Gastrocnemius medialis (tissue), 4 donors: ENCODE results near the gene MYLK. TPM values are rescaled to one million over a fixed set of nuclear protein-coding genes. Genes with fewer than 3 reads are reported as not detected.
"Not testable (repeated sequence)": the region's sequence is repeated elsewhere in the genome, so short reads cannot be mapped to it uniquely, and the experiment has no call there.

Source experiments
- ATAC-seq, 2 donors: fragments of 150-250 bp; one replicate each; pipeline ENCODE4 v1.9.1; 2016
- DNase-seq, 2 donors: peaks; one replicate each; pipeline ENCODE4 v3.0.0-alpha.2; 2019
- H3K27ac ChIP-seq, 4 donors: fragments of 200-600 bp; sonication (generic); 1 replicate in 1 of 4; 2 replicates in 3 of 4; pipeline ENCODE4 v1.5.1; 2016 to 2018; ENCODE audit warnings: mild to moderate bottlenecking in 2 of 4, moderate library complexity in 1 of 4
- H3K27me3 ChIP-seq, 3 donors: fragments of 200-600 bp; sonication (generic) in 2 of 3; 1 replicate in 1 of 3; 2 replicates in 2 of 3; pipeline versions ENCODE4 v1.5.1 to v1.6.0; 2016 to 2019; ENCODE audit warnings: mild to moderate bottlenecking in 1 of 3, moderate library complexity in 1 of 3
- H3K36me3 ChIP-seq, 2 donors: fragments of 200-600 bp; sonication (generic) in 1 of 2; one replicate each; pipeline ENCODE4 v1.5.1; 2017 to 2018
- H3K4me1 ChIP-seq, 2 donors: fragments of 200-600 bp; sonication (generic) in 1 of 2; one replicate each; pipeline ENCODE4 v1.5.1; 2016 to 2017; ENCODE audit warnings: mild to moderate bottlenecking in 2 of 2
- H3K4me3 ChIP-seq, 4 donors: fragments of 200-600 bp; sonication (generic) in 3 of 4; 1 replicate in 1 of 4; 2 replicates in 3 of 4; pipeline ENCODE4 v1.5.1; 2016 to 2019; ENCODE audit warnings: mild to moderate bottlenecking in 2 of 4
- H3K9me3 ChIP-seq, 3 donors: fragments of 200-600 bp; sonication (generic) in 2 of 3; 1 replicate in 1 of 3; 2 replicates in 2 of 3; pipeline ENCODE4 v1.5.1; 2016 to 2019
- POLR2A ChIP-seq, 2 donors: fragments of 450-650 bp; IDR thresholded peaks; one replicate each; pipeline ENCODE4 v1.6.1; 2017; ENCODE audit warnings: antibody characterized with exemption in 2 of 2, mild to moderate bottlenecking in 2 of 2, moderate library complexity in 2 of 2
- in situ Hi-C, 4 donors: fragments of 200-750 bp; cut with MboI; loops; one replicate each; pipeline versions ENCODE4 v1.15.0 to v1.8.0; 2017; ENCODE audit warnings: low sequenced_read_pairs in 4 of 4
- intact Hi-C: fragments of 100-400 bp; cut with DNase I; formaldehyde crosslinking; loops from one replicate; pipeline ENCODE4 v1.15.1; 2023; ENCODE audit warnings: low total_unique reads
- total RNA-seq, 4 donors: library from RNA; depleted of rRNA; stranded (reverse); fragments of >200 nt; gene quantifications; one replicate each; pipeline versions ENCODE4 v1.1.0 to v1.2.3, GENCODE V29; 2016
- TF ChIP-seq, protein P1 (sequence below), 5 experiments: fragments of 450-650 bp in 3 of 5; fragments of 200-600 bp in 2 of 5; sonication (generic) in 2 of 5; IDR thresholded peaks in 4 of 5; conservative IDR thresholded peaks in 1 of 5; 1 replicate in 4 of 5; 2 replicates in 1 of 5; pipeline ENCODE4 v1.5.1; 2016 to 2019; ENCODE audit warnings: antibody characterized with exemption in 5 of 5, mild to moderate bottlenecking in 3 of 5, moderate library complexity in 3 of 5

Gene MYLK
- total RNA-seq, 4 donors from 2014 or later, result 5.6 to 19.6 (median 8.8) TPM

DNA sequence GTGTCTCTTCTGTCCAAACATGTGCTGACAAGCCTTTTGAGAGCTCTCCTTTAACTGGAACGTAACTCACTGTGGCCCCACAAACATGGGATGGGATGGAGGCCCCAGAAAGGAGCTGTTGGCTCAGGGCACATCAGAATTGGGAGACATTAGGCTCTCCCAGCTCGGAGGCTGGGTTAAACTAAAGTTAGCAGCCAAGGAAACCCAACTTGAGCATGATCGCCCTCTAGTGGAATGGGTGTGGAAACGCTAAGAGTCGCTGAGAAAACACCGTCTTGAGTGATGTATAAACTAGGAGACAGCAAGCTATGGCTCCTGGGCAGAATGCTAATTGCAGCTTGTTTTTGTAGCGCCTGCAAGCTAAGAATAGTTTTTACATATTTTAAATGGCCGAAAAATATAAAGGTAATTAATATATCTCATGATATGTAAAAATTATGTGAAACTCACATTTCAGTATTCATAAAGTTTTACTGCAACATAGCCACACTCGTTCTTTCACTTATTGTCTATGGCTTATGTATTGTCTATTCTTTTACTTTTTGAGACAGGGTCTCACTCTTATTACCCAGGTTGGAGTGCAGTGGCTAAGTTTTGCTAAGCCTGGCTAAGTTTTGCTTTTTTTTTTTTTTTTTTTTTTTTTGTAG, 160.5 kb downstream of the MYLK start:
- no peaks in the 10 kb centered on the region for H3K9me3 ChIP-seq
- no peak for TF ChIP-seq POLR2A (IDR thresholded peaks at IDR 0.05)
- TF ChIP-seq, protein P1, sequence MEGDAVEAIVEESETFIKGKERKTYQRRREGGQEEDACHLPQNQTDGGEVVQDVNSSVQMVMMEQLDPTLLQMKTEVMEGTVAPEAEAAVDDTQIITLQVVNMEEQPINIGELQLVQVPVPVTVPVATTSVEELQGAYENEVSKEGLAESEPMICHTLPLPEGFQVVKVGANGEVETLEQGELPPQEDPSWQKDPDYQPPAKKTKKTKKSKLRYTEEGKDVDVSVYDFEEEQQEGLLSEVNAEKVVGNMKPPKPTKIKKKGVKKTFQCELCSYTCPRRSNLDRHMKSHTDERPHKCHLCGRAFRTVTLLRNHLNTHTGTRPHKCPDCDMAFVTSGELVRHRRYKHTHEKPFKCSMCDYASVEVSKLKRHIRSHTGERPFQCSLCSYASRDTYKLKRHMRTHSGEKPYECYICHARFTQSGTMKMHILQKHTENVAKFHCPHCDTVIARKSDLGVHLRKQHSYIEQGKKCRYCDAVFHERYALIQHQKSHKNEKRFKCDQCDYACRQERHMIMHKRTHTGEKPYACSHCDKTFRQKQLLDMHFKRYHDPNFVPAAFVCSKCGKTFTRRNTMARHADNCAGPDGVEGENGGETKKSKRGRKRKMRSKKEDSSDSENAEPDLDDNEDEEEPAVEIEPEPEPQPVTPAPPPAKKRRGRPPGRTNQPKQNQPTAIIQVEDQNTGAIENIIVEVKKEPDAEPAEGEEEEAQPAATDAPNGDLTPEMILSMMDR (IDR thresholded peaks at IDR 0.05 in 4 of 5, conservative IDR thresholded peaks at IDR 0.05 in 1 of 5), result peak; percentile 53 to 74 (median 61)
- DNase-seq (peak in 1 of 2 donors; percentile 34), ATAC-seq (peak in 1 of 2 donors; percentile 73)
- H3K36me3 ChIP-seq, result no peaks in the 10 kb centered on the region
- H3K4me1 ChIP-seq, result peaks cover 0 to 3% of the 10 kb centered on the region in 2 donors
- H3K4me3 ChIP-seq, result no peak overlapping the region
- intact Hi-C loops, result no loop called here
- in situ Hi-C loops, result no loop called here
- H3K27me3 ChIP-seq, result no peaks in the 10 kb centered on the region
- no peak overlapping the region for H3K27ac ChIP-seq

DNA sequence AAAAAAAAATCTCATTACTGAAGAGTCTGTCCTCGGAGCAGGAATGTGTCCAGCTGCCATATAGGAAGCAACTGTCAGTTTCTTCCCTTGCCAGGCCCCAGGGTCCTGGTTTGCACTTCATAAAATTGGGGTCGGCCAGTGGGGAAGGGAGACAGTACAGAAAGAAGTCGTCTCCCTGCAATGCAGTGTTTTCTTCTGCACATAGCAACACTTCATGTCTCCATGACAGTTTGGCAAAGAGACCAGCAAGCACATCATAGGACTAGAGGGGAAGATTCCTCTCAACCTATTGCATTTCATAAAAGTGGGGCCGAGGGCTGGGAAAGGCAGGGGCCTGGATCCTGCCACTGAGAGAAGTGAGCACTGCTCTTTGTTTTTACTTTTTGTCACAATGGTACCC, 161.1 kb downstream of the MYLK start:
- intact Hi-C loops, result no loop called here
- no peak overlapping the region for H3K27ac ChIP-seq

DNA sequence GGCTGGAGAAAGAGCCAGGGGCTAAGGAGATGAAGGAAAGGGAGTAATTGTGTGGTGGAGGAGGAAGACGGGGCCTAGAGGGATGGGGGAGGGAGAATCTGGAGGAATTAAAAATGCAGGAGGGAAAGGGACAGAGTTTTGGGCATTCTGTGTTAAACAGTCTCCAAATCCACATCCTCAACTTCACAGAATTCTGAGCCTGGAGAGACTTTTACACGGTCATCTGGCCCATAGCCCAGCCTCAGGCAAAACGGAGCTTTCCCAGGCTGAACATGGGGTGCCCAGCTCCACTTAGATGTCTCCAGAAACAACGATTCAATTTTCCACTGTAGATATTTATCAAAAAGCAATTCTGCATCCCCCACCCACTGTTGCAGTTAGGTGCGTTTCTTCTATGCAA, 161.7 kb downstream of the MYLK start:
- intact Hi-C loops, result no loop called here
- ATAC-seq (no peak), DNase-seq (no peak)
- no peaks in the 10 kb centered on the region for H3K36me3 ChIP-seq
- in situ Hi-C loops, result no loop called here
- TF ChIP-seq POLR2A (IDR thresholded peaks at IDR 0.05), result no peak
- TF ChIP-seq, protein P1 (IDR thresholded peaks at IDR 0.05 in 4 of 5, conservative IDR thresholded peaks at IDR 0.05 in 1 of 5), result no peak
- H3K4me1 ChIP-seq, result peaks cover 0 to 3% of the 10 kb centered on the region in 2 donors
- no peak overlapping the region for H3K27ac ChIP-seq
- no peak overlapping the region for H3K4me3 ChIP-seq
- no peaks in the 10 kb centered on the region for H3K27me3 ChIP-seq
- H3K9me3 ChIP-seq, result no peaks in the 10 kb centered on the region

More for the DNA sequence above, 161.1 kb downstream of the MYLK start:
- no peak for TF ChIP-seq POLR2A (IDR thresholded peaks at IDR 0.05)
- TF ChIP-seq, protein P1 (IDR thresholded peaks at IDR 0.05 in 4 of 5, conservative IDR thresholded peaks at IDR 0.05 in 1 of 5), result no peak
- ATAC-seq (no peak), DNase-seq (no peak)
- H3K36me3 ChIP-seq, result no peaks in the 10 kb centered on the region
- no peak overlapping the region for H3K4me3 ChIP-seq
- H3K4me1 ChIP-seq, result peaks cover 0 to 3% of the 10 kb centered on the region in 2 donors
- in situ Hi-C loops, result no loop called here
- H3K9me3 ChIP-seq, result no peaks in the 10 kb centered on the region
- no peaks in the 10 kb centered on the region for H3K27me3 ChIP-seq

DNA sequence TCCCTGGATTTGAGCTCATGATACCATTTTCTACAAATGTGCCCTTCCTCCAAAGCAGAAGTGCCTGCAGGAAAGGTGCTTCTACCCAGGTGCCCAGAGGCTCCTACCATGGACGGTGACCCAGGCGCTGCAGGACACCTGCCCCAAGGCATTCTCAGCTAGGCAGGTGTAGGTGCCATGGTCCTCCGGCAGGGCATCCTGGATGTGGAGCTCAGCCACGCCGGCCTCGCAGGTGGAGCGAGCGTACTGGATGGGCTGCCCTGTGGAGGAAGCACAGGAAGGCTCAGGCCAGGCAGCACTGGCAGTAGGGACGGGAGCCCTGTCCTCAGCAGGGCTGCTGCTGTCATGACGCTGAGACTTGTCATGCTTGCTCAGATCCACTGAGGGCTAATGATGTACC, 162.1 kb downstream of the MYLK start:
- Histone ChIP-seq H3K36me3 (no peaks in the 10 kb centered on the region), H3K4me3 (no peak overlapping the region), H3K27ac (no peak overlapping the region), H3K4me1 (peaks cover 0 to 3% of the 10 kb centered on the region in 2 donors), H3K27me3 (no peaks in the 10 kb centered on the region), H3K9me3 (no peaks in the 10 kb centered on the region)
- DNase-seq (no peak), ATAC-seq (no peak)
- in situ Hi-C loops (no loop called here), intact Hi-C loops (no loop called here)
- TF ChIP-seq POLR2A (IDR thresholded peaks at IDR 0.05), result no peak
- TF ChIP-seq, protein P1 (IDR thresholded peaks at IDR 0.05 in 4 of 5, conservative IDR thresholded peaks at IDR 0.05 in 1 of 5), result no peak

DNA sequence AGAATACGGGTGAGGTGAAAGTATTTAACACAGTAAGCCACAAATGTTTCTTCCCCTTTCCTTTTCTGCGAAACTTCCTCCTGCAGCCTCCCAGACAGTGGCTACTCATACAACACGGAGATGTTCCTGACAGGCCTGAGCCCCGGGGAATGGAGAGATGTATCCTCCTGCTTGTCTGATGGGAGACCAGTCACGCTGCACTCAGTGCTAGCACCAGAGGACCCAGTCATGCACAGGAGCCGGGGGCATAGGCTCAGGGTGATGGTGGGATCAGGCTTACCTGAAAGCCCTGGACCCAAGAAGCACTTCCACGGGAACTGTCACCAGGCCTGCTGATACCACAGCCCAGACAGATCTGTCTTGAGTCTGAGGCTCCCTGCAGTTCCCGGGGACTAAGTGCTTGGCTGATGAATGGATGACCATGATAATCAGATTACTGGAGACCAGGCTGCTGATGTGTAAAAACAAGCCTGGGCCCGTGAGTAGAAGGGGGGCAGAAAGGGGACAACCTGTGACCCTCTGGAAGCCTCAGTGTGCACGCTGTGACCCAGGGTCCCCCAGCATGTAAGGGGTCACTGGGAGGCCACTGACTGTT, 162.9 kb downstream of the MYLK start:
- H3K9me3 ChIP-seq, H3K27me3 ChIP-seq, H3K36me3 ChIP-seq, DNase-seq, ATAC-seq, in situ Hi-C loops, H3K27ac ChIP-seq, intact Hi-C loops, H3K4me1 ChIP-seq, H3K4me3 ChIP-seq: not testable (repeated sequence)
